Renal pelvis (tissue), 4 donors: ENCODE results near the gene APBA1. TPM values are rescaled to one million over a fixed set of nuclear protein-coding genes. Genes with fewer than 3 reads are reported as not detected.

Source experiments
- DNase-seq: peaks from one replicate; pipeline ENCODE4 v3.0.0-alpha.2; 2013
- polyA plus RNA-seq, 3 donors: library from polyadenylated mRNA; unstranded; fragments of 120-200 nt; gene quantifications; one replicate each; pipeline ENCODE4 v1.2.1, GENCODE V29; 2013; ENCODE audit not compliant: insufficient read length in 3 of 3

The APBA1 gene
- polyA plus RNA-seq, 3 donors: 16.6 to 18.2 (median 16.9) TPM

DNA sequence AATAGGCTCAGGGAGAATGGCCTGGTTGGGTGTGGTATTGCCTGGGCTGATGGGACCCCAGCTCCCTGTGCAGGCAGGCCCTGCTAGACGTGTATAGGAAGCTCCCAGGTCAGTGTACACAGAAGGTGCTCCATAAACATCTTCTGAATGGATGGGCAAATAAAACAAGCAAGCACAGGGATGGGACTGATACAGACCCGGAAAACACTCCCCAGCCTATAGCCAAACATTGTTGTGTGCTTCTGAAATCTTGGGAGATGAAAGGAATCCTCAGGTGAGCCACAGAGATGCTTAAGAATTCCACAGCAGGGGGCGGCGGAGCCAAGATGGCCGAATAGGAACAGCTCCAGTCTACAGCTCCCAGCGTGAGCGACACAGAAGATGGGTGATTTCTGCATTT lies 195.4 kb downstream of the APBA1 start:
- DNase-seq: no peak

DNA sequence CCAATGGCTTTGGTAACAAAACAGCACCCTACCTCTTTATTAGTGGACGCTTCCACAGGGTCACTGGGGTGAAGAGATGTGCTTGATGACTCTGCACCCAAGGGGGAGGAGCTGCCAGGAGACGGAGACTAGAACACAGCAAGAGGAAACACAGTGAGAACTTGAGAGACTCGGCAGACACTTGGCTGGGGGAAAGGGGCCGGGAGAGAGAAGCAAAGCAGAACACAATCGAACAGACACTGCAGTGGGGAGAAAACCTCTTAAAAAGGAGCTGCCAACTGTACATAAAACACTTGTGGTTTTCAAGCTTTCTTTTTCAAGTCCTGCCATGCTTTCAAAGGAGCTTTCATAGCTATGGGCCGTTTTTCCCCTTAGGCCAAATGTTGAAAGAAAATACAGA lies 196.2 kb downstream of the APBA1 start:
- DNase-seq: no peak

DNA sequence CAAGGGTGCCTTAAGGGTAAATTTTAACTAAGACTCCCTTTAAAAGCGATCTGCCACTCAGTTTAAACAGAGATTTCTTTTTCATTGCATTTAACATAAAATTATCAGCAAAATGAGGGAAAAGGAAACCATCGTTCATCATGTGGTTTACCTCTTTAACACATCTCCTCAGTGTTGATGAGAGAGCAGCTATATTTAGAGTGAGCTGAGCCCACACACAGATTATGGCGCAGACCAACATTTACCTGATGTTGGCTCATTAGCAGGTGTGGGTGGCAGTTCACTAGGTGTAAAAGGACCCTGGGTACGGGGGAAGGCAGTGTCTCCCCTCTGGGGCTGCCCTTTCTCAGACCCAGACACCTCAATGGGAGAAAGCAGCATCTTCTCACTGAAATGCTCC lies 197.3 kb downstream of the APBA1 start:
- no peak for DNase-seq

DNA sequence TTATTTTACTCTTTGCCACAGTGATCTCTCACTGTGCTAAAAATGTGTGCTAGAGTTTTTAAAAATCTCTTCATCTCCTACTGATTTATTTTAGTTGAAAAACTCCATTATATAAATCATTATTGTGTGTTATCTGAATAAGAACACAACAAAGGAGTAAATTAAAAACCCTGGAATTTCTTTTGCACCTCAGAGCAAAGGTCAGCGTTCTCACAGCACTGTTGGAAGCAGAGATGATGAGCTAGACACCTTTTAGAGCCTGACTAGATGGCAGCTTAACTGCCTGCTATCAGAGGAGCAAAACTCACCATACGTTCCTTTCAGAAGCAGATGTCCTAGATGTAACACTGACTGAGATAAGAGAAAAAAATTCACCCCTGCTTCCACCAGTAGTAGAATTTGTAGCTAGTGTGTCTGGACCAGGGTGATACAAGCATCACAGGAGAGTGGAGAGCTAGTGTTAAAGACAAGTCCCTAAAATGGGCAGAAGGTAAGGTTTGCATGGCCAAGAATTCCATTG lies 200.0 kb downstream of the APBA1 start:
- DNase-seq: no peak

DNA sequence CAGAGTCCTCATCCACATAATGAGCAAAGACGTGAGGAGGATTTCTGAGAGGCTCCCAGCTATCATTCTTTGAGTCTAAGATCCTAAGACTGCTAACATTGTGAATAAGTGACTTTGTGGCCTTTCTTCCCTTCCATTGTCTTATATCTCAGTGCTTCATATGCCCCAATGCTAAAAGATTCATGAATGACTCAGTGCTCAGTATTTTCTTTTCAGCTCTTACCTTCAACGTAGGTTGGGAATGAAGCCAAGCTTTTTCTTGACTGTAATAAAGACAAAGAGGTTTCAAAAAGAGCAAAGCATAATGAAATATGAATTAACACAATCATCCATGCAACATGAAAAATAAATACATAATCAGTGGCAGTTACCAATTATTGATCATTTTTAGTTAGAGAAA lies 200.7 kb downstream of the APBA1 start:
- no peak for DNase-seq

DNA sequence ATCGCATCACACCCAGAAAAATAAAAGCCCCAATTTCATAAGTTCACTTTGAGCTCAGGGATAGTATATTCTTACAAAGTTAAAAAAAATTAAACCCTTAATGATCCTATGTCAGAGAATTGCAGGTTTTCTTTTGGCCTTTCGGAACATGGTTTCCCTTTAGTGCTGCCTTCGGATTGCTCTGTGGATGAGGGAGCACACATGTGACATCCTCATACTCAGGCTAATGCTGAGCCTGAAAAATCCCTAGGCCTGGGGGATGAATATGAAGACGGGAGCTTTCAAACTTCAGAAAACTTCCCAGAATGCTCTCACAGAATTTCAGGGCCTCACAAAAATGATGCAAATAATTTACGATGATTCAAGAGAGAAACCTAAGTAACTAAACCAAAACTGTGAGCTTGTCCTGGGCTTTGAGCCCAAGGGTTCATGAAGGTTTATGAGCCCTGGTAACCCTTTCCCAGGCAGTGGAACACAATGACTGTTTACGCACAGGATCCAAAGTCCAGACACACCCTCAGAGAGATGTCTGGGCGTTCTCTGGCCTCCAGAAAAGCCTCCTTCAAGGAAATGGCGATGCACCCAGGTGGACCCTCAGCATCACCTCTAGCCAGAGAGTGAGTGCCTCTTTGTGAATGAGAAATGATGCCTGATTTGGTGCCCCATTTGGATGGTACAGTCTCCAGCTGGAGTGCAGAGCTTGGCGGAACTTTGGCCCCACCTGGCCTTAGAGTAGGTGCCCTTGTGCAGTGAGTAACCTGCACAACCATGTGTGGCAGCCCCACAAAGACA lies 201.8 kb downstream of the APBA1 start:
- peak; percentile 44 for DNase-seq

DNA sequence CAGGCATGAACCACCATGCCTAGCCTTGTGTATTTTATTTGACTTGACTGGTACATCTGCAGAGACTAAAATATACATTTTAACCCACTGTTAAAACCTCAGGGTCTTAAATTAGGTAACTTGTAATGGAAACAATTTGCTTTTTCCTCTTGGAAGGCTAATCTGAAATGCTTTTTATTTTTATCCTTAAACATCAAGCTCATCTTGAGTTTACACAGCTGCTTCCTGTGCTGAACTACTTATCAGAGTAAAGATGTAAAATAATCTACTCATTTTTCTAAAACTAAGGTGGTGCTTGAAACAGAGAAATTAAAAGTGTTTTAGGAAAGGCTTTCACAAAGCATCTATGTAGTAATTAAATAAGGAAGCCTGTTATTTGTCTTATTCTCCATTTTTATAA lies 203.0 kb downstream of the APBA1 start:
- no peak for DNase-seq

DNA sequence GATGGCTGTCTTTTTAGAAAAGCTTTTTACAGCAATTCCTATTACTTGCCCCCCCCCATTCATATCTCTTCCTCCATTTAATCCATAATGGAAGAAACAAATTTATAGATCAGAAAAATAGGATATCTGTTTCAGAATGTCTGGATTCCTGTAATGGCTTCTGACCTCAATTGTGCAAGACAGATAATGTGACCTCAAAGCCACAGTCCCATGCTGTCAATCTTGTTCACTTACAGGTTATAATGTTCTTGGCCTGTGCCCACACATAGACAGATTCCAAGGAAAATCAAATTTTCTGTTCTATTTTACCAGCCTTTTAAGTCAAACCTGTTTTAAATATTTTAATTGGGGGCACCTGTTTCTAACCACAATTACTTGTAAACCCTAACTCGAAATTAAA lies 203.8 kb downstream of the APBA1 start:
- no peak for DNase-seq

DNA sequence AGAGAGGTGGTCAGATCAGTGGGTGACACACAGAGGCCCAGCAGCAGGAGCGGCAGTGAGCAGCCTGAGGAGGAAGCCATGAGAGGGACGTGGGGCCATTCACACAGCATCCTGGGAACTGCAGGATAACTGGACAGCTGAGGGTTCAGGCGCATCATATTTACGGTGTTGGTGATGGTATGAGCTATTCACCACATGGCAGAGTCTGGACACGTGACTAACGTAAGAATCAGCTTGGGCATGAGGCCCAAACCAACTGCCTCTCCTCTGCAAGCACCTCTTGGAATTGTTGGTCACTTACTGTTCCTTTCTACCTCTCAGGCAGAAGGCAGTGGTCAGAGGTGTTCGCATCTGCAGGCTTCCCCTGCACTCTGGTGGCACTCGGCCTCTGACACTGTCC lies 206.0 kb downstream of the APBA1 start:
- no peak for DNase-seq

DNA sequence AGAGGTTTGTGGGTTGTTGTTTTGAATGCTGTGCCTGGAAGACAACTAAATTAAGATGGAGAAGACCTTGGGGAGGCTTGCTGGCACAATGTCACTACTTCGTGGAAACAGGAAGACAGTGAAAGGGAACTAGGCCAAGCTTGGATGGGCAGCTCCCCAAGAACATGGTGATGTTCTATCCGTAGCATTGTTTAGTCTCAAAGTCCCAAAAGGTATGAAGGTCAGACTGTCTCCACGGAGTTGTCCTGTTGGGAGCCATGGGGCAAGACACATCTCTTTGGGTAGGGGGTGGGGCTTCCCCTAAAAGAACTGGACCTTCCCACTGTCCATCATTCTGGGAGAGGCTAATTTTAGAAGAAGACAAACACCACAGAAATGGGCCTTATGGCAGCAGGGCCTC lies 206.7 kb downstream of the APBA1 start:
- DNase-seq: no peak

DNA sequence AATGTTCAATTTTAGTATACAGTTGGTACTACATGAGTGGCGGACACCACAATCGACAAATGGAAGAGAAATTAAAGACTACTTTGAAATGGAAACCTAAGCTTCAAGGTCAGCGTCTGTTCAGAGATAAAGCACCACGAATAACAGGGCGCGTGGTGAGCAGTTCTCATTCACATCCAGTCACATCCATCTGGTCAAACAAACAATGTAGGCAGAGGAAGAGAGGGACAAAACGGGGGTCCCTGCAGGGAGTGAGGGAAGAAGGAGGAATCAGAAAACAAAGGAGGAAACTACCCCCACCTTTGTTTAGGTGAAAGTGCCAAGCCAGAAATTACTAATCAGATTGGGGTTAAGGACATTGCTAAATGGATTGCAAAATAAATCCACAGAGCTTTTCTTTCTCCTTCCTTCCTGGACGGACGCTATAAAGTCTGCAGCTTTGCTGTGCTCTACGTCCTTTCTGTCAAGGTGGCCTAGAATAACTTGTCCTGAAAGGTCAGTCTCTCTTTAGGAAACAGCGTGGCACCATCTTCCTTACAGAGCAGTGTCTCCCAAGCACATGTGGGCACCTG lies 208.6 kb downstream of the APBA1 start:
- no peak for DNase-seq

DNA sequence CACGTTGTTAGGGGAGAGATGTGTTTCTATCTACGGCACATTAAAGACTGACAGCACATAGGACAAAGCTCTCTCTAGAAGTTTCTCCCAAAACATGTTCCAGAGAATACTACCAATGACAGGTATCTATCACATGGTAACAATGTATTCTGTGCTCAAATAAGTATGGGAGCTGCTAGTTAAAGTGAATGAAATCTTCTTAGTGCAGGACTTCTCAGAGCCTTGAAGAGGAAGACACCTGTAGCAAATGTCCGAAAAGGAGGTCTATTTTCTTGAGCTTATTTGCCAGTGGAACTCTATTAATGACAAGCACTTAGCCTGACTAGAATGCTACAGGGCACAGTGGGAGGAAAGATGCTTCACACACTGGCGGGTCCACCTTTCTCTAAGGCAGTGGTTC lies 209.8 kb downstream of the APBA1 start:
- no peak for DNase-seq

DNA sequence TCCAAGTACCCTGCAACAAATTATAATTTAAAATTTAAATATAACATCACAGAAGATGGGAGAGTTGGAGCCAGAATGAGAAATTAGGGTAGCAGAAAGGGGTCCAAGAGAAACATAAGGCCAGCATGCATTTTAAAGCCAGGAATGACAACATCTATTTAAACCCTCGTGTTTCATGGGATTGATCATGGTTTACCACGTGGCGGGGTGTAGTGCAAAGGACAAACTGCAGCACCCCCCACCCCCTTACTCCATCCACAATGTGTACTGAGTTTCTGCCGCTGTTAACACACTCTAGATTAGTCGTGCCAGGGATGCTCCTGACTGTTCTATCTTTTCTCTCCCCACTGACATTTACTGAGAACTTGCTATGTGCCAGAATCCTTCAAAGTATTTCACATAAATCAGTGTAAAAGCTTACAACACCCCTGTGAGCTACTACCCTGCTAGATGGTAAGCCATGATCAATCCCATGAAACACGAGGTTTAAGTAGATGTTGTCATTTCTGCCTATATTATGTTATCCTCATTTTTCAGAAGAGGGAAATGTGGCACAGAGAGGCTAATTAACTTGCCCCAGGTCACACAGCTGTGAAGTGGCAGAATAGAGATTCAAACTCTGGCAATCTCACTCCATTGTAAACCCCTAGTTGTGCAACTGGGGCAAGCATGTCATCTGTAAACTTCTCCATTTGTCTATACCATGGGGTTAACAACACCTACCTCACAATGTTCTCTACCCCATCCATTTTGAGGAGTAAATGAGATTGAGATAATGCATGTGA lies 210.9 kb downstream of the APBA1 start:
- no peak for DNase-seq

DNA sequence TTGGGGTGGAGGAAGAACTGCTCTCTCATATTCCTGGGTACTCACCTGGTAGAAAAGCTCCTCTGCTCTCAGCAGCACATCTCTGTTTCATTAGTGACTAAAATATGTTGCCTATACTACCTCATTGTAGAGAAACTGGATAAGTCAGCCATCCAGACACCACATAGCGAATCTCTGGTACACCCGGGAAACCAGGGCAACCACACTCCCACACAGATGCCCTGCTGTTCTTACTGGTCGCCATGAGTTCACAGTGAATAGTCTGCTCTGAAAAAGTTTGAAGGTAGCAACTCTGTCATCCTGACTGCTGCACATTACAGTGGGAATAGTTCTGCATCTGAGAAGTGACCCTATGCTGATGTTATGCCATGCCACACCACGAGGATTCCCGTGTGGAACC lies 212.2 kb downstream of the APBA1 start:
- DNase-seq: no peak

DNA sequence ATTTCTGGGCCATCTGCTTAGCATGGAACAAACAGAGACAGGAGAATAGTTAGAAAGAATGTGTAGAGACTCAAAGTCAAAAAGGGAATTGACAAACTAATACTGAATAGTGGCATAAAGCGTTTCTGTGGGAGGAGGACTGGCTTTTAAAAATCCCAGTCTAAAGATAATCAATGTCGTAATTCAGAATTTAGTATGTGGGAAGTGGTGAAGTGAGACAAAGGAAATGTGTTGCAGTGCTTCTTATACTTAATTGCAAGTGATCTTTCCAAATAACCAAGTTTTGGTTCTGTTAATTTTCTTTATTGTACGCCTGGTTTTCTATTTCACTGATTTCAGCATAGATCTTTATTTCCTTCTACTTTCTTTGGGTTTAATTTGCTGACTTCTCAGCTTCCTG lies 214.0 kb downstream of the APBA1 start:
- no peak for DNase-seq

DNA sequence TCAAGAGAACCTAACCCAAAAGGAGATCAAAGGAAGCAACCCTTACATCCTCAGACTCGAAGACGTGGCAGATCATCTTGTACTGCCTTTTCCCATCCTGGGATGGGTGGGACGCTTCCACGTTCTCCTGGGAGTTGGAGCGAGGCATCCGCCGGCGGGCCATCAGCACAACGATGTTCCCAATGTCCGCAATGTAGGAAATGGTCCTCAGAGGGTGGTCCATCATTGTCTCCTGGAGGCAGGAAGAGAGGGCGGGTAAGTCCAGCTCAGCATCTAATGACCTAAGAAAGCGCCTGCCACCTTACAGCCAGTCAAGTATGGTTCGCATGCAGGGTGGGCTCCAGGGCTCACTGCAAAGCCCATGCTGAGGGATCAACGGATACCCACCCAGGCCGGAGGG lies 216.0 kb downstream of the APBA1 start:
- DNase-seq: no peak

DNA sequence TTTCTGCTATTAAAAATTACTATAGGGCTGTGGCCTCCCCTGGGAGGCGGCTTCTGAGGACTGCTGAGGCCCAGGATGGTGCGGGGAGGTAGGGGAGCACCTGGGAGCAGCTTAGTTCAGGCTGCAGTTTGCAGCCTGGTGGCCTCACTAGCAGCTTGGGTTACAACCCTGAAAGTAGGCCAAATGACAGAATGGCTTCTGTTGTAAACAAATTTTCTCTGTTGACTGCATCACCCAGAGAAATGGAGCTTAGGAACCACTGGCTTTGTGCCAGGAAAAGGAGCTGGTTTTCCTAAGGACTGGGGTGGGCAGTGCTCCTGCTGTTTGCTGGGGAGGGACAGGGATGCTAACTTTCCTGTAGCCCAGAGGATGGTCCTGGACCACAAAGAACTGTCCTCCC lies 216.9 kb downstream of the APBA1 start:
- no peak for DNase-seq

DNA sequence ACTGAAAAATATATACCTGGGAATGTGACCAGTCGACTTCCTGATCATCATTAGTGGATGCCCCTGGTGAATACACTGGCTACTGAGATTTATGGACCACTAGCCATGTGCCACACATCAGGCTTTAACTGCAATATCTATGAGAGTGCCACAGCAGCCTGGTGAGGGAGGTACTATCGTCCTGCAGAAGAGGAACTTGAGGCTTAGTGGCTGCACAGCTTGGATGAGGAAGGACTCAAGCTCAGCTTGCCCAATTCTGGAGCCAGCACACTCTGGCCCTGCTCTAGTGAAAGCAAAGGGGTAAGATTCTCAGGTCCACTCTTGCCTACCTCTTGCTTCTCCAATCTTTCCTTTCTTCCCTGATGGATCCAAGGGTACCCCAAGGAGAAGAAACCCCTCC lies 217.8 kb downstream of the APBA1 start:
- DNase-seq: no peak

DNA sequence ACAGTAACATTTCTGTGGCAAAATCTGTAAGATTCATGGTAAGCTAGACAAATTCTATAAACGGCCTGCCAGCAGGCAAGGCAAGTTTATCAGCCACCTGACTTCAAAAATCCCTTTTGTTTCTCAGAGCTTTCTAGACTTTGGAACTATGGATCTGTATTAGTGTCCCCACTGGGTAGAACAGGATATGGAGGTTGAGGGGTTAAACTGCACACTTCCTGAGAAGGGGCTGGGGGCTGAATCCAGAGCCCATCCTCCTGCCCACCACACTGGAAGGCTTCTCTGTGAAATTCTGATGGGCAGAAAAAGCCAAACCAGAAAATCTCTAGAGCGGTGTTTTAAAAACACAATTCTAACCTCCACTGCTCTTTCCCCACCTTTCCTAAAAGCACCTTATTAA lies 218.4 kb downstream of the APBA1 start:
- DNase-seq: no peak

DNA sequence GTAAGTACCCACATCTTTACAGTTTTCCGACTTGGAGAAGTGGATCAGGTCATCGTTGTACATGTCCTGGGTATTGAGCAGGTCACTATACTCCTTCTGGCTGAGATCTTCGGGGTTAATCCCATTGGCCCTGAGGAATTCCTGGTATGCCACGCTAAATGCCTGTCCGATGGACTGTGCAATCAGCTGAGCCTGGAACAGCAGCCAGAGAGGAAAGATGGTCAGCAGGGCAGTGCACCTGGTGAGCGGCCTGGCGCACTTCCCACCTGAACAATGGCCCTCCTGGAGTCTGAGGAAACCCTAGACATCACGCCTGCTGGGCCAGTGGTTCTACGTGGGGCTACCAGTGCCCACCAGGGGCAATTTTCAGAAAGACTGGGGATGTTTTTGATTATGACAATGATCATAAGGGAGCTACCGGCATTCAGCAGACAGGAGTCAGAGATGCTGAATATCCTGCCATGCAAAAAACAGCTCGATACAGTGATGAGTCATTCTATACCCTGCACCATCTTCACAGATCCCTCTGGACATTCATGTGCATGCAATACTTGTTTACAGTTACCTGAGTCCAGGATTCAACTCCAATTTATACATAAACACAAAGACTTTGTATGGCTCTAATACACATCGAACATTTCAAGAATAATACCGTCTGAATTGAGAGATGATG lies 219.9 kb downstream of the APBA1 start:
- DNase-seq: no peak

DNA sequence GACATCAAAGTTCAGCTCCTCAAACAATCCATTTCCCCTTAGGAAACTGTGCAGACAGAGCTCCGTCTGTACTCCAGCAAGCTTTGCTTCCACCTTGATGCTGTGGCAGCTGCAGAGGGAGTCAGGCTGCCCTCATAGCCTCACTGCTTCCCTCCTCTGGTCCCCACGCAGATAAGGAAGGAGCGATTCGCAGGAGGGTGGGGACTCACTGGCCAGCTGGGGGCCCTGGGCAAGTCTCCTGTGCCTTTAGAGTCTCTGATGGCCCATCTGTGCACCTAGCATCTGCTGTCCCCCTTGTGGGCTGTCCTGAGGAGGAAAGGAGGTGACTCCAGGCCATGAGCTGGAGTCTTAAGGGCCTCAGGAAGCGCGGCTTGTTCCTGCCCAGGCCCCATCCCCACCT lies 225.7 kb downstream of the APBA1 start:
- DNase-seq: no peak

DNA sequence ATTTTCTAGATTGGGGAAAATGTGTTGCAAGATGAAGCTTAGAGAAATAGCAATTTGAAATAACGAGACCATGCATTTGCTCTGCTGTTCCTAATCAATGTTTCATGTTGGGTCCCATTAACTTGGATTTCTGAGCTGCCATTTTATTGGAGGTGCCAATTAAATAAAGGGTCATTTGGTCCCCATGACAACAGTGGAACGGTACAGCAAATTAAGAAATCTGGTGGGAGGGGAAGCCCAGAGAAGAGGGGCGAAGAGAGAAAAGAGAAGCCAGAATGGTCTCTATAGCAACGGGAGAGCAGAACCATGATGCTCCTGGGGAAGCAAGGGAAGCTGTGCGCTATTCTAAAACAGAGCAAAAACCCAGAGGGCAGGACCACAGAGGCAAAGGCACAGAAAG lies 226.9 kb downstream of the APBA1 start:
- no peak for DNase-seq
